Left ventricle myocardium superior (tissue), 1 donor: Measurements from ENCODE around the gene USP7. TPM values are rescaled to one million over a fixed set of nuclear protein-coding genes. Genes with fewer than 3 reads are reported as not detected.
"Not testable (repeated sequence)": the region's sequence is repeated elsewhere in the genome, so short reads cannot be mapped to it uniquely, and the experiment has no call there.

Experiments
- ATAC-seq: fragments of 200-7000 bp; cut with Tn5 transposase; one replicate; pipeline ENCODE4 v1.9.1; 2020; ENCODE audit warnings: mild to moderate bottlenecking, moderate library complexity
- DNase-seq: peaks from one replicate; pipeline ENCODE4 v3.0.0-alpha.2; 2020
- intact Hi-C: fragments of 100-400 bp; cut with micrococcal nuclease; formaldehyde crosslinking; loops from one replicate; pipeline ENCODE4 v1.11.0; 2022
- total RNA-seq: library from RNA; stranded (reverse); fragmentation: NEBNext Ultra II Directional; extraction: Animal tissue kit (Norgen Biotek cat#: 25700); gene quantifications from one replicate; pipeline ENCODE4 v1.2.1, GENCODE V29; 2021
- donor health status: DM: no; HTN: yes; CAD: no; lungs with severe emphysema.

The USP7 gene
- total RNA-seq, 1 donor from 2014 or later, result 68.0 TPM

DNA sequence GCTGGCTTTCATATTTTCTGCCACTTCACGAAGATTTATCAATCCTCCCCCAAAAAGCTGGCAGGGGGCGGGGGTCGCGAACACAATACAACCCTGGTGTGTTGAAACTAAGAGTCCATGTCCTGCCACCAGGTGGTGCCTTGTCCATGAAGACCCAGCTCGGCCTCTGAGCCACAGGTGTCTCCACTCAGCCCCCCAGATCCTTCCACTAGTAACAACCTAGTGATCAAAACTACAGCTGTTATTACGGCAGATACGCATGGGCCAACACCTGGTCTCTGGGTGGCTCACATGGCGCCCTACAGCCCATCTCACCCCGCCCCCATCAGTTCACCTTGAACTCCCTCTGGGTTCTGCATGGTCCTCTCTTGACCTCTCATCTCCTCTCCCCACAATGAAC lies 27.7 kb downstream of the USP7 start:
- DNase-seq, result no peak
- ATAC-seq, result no peak
- intact Hi-C loops, result no loop called here

DNA sequence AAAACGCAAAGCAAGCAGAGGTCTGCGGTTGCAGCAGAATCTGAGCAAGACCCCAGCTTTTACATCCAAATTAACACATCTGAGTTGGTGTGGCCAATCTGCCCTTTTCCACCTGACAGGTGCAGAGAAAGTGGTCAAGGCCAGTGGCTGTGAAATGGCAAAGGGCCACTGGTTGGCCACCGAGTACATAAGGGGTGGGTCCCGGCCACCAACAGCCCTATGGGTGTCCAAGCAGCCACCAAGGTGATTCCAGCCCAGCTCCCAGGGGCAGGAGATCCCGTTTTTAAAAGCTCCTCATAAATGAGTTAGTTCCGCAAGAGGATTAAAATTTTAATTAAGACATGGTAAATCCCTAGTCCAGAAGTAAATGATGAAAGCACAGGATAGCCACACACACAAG lies 29.1 kb downstream of the USP7 start:
- intact Hi-C loops, result no loop called here
- no peak for DNase-seq
- no peak for ATAC-seq

DNA sequence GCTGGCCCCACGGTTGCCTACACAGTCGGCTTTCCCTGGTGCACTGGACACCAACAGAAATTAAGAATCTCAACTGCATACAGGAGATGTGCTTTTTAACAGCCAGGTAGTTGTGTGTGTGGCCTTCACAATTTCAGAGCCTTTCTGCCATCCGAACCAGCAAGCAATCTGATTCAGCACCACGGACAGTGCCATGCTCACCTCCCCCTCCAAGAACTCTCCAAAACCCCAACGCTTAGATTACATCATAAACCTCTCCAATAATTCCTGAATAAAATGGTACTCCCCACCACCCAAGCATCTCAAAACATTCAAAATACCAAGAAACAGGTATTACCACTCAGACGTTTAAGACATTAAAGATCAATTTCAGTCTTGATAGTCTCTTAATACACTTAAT lies 31.8 kb downstream of the USP7 start:
- DNase-seq (peak; percentile 68), ATAC-seq (peak; percentile 42)
- intact Hi-C loops, result no loop called here

DNA sequence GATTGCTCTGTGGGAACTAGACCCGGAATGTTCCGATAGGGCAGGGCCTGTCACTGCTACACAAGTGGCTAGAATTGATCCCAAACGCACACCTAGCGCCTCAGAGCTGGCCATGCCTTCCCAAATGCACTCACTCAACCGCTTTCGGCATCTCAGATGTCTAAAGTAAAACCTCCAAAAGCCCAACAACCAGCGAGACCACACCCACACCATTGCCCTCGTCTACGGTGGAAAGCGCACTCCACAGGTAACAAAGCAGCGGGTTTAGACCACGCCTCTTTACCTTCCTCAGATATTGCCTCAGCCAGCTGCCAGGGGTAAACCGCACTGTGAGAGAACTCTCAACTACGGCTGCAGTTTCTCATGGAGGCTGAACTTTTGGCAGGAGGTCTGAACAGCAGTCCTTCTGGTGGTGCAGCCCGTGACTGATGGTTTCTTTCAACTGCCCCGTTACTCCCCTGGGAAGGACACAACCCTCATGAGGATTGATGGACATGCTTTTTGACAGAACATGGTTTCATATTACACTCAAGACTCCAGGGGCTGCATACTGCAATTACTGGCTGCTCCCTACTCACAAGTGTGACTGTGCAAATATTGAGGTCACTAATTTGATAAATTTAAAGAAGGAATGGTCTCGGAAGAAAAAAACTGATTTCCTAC lies 34.5 kb downstream of the USP7 start:
- DNase-seq, result no peak
- intact Hi-C loops, result no loop called here
- ATAC-seq, result no peak

DNA sequence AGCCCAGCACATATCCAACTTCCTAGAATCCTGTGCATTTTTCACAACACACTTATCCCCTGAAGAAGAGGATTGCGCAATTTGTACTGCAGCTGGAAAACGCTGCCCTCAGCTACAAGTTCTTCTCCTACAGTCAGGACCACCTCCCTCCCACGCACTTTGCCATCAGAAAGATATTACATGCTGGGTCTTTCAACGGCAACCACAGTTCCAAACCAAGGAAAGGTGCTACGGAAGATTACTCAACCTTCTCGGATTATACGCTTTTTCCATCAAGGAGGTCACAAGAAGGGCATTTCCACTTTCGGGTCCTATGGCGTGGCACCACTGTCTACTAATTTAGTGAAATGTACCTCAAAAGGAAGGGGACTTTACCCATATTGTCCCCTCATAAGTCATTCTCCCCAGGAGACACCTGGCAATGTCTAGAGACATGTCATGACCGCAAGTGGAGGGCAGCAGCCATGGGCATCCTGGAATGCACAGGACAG lies 35.2 kb downstream of the USP7 start:
- intact Hi-C loops, result no loop called here
- no peak for DNase-seq

DNA sequence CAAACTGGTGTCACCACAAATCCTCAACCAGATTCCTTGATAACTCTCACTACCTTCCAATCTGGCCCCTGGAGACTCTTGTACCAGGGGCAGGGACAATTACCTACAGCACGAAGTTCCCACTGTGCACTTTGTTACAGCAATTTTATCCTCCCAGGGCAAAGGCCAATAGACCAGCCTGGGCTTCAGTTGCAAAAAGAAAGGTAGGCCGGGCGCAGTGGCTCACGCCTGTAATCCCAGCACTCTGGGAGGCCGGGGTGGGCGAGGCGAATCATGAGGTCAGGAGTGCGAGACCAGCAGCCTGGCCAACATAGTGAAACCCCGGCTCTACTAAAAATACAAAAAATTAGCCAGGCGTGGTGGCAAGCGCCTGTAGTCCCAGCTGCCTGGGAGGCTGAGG lies 36.9 kb downstream of the USP7 start:
- intact Hi-C loops, result no loop called here
- ATAC-seq (no peak), DNase-seq (no peak)

More for the DNA sequence above, 35.2 kb downstream of the USP7 start:
- peak; percentile 66 for ATAC-seq

DNA sequence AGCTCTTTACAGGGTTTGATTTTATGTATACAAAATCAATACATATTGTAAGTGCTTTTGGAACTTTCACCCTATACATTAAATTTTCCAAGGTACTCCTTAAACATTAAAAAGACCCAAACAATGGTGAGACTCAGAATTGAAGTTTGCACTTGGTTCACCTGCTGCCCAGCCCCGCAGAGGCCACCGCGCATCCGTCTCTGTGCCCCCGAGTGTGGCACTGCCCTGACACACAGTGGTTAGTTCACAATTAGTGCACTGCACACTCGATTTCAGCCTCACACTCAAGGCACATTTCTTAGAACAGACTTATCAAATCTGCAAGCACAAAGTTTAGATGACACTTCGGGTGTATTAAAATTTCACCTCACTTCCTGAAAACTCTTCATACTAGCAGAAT lies 38.3 kb downstream of the USP7 start:
- intact Hi-C loops, result no loop called here
- no peak for DNase-seq
- ATAC-seq, result no peak

DNA sequence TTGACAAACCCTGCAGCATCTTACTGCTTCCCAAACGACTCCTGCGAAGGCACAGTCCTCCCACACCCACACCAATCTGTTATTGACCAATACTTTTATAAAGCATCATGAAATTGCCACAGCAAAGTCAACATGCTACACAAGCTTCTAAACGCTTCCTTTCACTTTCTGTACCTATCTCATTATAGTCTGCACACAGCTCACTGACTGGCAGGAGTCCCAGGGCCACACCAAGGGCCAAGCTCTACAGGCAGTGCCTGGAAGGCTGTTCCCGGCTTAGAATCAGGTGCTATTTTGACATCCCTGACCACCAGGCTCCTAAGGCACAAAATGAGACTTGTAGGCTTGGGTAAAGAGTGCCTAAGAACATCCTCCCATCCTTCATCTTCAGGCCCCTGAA lies 39.5 kb downstream of the USP7 start:
- peak; percentile 90 for ATAC-seq
- DNase-seq, result peak; percentile 77
- intact Hi-C loops, result no loop called here

DNA sequence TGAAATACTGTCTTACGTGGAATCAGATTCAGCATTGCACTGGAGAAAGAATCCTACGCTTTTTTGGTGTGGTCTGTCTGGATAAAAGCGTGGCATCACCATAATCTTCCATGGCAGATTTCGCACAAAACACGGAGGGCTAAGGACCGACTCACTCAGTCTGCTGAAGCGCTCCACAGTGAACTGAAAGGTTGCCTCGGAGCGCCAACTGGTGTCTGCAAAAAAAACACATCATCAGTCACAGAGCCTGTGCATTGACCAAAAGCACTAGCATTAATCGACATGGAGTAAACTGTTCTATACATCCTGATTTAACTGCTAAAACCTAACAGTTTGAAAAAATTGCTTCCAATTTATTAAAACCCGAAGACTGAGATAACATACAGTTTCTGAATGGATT lies 40.5 kb downstream of the USP7 start:
- intact Hi-C loops, result no loop called here
- ATAC-seq (no peak), DNase-seq (no peak)

DNA sequence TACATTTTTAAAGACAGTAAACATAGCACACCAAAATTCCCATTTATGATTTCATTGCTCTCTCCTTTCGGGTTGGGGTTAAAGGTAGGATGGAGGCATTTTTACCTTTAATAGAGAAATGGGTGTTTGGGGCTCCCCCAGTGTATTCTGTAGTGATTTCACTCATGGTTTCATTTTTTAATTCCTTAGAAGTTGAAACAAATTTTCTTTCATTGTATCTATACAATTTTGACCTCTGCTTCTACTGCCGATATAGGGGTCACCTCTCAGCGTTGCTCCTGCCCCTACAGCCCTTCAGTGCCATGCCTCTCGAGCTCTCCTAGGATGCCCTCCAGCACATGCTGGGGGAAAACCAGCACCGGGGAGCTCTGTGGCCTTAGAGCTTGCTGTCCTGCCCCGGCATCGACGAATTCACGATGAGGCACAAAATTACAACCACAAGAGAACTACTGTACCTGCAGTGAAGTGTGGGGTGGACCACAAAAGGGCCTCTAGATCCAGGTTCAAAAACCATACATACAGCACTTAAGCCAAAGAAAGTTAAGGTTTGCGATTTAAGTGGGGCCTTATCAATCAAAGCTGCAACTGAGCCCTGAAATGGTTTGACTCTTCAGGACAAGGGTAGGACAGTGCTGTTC lies 42.2 kb downstream of the USP7 start:
- intact Hi-C loops, result no loop called here
- ATAC-seq (no peak), DNase-seq (no peak)

DNA sequence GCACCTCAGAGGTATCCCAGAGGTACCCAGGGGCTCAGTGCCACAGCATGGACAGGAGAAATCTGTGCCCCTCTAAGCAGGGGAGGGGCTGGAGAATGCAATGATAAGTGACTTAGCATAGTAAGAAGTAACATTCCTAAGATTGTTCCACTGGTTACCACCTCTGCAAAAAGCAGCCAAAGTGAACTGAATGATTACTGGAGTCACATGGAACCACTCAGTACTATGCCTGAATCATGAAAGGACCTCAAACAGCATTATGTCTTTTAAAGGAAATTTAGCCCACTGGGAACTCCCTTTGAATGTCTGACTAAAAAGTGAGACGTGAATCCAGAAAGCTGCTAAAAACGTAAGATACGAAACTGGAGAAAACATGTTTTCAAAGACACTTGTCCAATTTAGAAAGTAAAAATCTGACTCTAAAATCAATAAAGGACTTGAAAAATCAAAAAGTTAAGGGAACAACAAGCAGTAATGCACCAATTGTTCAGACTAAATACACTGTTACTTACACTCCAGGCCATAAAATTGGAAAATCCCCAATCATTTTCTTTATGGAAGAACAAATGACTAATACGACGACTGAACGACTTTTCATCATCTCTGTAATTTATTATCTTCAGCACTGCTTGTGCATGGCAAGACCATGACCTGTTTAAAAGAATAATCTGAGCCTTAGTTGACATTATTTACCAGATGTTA lies 42.9 kb downstream of the USP7 start:
- ATAC-seq (no peak), DNase-seq (no peak)
- intact Hi-C loops, result no loop called here

DNA sequence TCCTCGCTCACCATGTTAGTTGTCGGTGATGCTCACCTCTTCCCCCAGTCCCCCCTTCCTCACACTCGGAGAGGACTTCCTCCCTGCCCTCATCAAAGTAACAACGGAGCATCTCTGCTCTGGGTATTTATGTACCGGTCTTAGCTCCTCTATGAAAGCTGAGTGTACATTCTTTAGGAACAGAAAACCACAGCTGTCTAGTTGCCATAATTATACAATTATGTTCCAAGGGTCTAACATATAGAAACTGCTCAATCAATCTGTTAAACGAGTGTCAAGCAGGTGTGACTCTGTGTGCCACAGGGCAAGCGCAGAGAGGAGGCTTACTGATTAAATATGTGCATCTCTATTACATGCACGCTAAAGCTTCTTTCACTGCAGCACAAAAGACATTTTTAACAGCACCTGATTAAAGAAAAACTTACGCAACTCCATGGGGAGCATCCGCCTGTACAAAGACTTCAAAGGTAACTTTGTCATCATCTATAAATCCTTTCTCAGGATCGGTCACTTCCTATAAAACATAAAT lies 43.7 kb downstream of the USP7 start:
- no peak for DNase-seq
- intact Hi-C loops, result no loop called here
- no peak for ATAC-seq

DNA sequence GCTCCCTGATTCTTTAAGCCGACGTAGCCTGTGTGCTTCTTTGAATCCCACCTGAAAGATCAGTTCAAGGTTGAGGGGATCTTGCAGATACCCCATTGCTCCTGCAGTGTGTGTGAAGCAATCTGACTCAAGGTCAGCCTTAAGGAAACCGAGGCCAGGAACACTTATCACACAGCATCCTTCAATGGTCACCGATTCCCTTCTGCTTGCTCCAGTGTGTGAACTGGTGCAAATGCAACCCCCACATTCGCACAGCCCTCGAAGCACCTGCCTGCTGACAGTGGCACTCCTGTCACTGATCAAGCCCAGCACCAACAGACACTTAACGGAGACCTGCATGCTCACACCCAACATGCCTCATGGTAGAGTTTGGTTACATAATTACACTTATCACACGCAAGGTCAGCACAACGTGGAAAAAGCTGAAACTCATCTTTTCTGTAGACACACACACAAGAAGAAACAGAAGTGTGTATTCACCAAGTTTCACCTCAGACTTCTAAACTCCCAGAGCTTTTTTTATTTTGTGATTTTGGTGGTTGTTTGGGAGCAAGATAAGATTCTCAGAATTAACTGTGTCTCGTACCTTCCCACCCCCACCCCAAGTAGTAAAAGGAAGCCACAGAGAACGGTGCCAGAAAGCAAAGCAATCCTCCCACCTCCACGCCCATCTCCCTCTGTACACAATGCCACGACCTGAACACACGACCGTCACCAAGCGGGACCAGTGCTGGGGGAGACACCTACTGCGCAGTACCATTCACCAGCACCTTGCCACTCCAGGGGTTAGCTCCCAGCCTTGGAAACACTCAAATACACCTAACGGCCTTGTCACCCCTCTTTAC lies 44.4 kb downstream of the USP7 start:
- DNase-seq (no peak), ATAC-seq (no peak)
- intact Hi-C loops, result no loop called here

DNA sequence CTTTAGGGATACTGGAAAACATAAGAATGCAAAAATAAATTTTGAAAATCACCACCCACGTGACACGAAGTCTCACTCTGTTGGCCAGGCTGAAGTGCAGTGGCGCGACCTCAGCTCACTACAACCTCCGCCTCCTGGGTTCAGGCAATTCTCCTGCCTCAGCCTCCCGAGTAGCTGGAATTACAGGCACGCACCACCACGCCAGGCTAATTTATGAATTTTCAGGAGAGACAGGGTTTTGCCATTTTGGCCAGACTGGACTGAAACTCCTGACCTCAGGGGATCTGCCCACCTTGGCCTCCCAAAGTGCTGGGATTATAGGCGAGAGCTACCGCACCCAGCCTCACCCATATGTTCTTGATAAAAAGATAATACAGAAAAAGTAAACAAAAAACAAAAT lies 46.4 kb downstream of the USP7 start:
- DNase-seq, ATAC-seq, intact Hi-C loops: not testable (repeated sequence)

DNA sequence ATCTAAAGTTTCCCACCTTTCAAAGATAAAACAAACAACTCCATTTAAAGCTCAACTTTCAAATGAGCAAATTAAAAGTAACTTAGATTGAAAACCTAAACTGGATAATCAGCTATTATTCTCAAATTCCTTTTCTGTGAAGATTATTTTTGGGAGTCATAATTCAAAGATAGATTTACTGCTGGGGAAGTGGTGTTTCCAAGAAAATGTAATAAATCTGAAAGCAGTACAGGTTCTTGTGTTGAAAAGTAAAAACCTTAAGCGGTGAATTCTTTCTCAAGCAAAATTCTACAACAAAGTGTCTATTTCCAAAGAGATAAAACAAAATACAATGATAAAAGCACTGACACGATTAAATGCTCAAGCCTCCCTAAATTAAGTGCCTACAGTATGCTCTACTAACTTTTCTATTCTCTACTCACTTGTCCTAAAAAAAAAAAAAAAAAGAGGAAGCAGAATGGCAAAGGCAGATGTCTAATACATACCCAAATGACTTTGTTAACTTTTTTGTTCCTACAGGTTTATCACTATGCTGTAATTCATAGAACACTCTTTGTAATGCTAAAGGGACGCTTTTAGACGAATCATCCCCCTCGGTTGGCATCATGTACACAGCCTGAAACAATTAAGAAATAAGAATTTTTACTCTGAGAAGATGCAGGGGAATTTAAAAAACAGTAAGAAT lies 47.0 kb downstream of the USP7 start:
- ATAC-seq, result no peak
- intact Hi-C loops, result no loop called here
- DNase-seq, result no peak

DNA sequence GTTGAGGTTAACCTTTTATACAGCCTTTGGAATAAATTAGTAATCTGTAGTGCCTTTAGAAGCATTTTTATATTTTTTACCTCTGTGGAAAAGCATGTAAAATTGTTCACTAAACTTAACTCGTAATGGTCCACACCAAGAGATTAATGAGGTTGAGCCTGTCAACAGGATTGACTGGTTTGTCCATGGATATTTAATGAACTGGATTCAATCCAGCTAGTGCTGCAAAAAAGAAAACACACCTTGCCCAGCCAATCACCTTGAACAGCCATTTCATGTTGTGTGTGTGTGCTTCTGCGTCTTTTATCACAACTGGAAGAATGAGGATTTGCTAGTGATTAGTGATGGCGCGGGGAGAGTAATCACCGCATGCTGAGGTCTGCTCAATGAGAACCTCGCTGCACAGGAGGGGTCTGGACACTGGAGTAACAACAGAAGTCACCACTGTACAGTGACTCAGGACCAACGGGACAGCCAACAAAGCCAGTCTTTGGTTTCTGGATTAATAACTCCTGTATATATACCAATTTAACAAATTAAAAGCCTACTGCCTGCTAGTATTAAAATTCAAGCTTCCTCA lies 47.9 kb downstream of the USP7 start:
- no peak for ATAC-seq
- intact Hi-C loops, result no loop called here

DNA sequence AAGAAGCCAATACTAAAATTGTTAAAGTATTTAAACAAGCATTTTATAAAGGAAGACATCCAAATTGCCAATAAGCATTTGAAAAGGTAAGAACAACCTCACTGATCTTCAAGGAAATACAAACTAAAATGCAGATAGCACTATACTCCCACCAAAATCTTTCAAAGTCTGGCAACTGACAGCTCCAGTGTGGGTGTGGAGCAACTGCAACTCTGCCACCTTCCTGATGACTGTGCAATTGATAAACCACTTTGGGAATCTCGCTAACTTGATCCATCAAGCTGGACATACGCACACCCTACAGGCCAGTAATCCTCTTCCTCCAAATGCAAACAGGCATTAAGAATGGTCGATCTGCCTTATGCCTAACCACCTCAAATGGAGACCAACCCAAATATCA lies 49.6 kb downstream of the USP7 start:
- DNase-seq (no peak), ATAC-seq (no peak)
- intact Hi-C loops, result no loop called here

More for the DNA sequence above, 47.9 kb downstream of the USP7 start:
- DNase-seq, result no peak

DNA sequence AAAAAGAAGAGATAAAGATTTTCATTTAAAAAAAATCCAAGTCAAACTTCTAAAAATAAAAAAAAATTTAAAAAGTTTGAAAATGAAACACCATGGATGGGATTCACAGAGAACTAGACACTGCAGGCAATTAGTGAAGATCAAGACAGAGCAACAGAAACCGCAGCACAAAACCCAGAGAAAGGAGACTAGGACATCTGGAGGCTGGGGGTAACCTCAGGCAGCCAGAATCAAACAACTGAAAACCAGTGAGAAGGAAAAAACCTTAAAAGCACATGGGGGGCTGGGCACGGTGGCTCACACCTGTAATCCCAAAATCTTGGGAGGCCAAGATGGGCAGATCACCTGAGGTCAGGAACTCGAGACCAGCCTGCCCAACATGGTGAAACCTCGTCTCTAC lies 50.9 kb downstream of the USP7 start:
- ATAC-seq (no peak), DNase-seq (no peak)
- intact Hi-C loops, result no loop called here

DNA sequence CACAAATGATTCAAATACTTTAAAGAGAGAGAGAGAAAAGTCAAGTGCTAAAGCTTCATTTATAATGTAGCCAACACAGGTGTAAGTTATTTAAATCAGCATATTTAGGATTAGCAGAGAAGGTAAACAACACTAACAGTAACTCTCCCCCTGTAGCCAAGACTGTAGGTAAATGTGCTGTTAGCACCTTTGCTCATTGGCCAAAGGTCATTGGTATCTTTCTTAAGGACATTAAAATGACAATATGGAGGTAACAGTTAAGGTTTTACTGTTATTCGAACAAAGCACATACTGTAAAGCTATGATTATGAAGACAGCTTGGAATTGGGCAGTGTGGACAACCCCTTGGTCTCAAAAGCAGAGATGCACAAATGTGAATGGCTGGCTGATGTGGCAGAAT lies 52.9 kb downstream of the USP7 start:
- intact Hi-C loops, result no loop called here
- DNase-seq, result no peak
- ATAC-seq, result no peak
